Measurements from ENCODE around the gene TRIP12.
"Not testable (repeated sequence)": the region's sequence is repeated elsewhere in the genome, so short reads cannot be mapped to it uniquely, and the experiment has no call there.

TRIP12 gene

GRCh38 chr2:229921892-229922448, at the start of gene TRIP12:
TRIP12 (minus strand) TSS chr2:229922009; CDS start chr2:229880079, 41,930 bp downstream.
- in situ Hi-C loops (cut with MboI; ENCODE audit: low pct_unique_long_range_greater_than_20kb, low sequenced_read_pairs, unreplicated experiment), result no loop called here
- TF ChIP-seq CTCF (IDR thresholded peaks at IDR 0.05; ENCODE audit: extremely low read depth, insufficient read depth, missing control alignments), result no peak
- peak; percentile 91 for DNase-seq (ENCODE audit: low spot score)

GRCh38 chr2:229971298-229971790, 49.5 kb upstream of the TRIP12 start:
- DNase-seq (ENCODE audit: low spot score), result no peak
- TF ChIP-seq CTCF (IDR thresholded peaks at IDR 0.05; ENCODE audit: extremely low read depth, insufficient read depth, missing control alignments), result no peak
- in situ Hi-C loops (cut with MboI; ENCODE audit: low pct_unique_long_range_greater_than_20kb, low sequenced_read_pairs, unreplicated experiment), result no loop called here

- no peak for TF ChIP-seq CTCF (IDR thresholded peaks at IDR 0.05; ENCODE audit: extremely low read depth, insufficient read depth, missing control alignments)
- DNase-seq (ENCODE audit: low spot score), result no peak
These were observed 48.6 kb upstream of the TRIP12 start for GRCh38 chr2:229970406-229970805.

GRCh38 chr2:229969921-229970320, 48.1 kb upstream of the TRIP12 start:
- no peak for TF ChIP-seq CTCF (IDR thresholded peaks at IDR 0.05; ENCODE audit: extremely low read depth, insufficient read depth, missing control alignments)
- in situ Hi-C loops (cut with MboI; ENCODE audit: low pct_unique_long_range_greater_than_20kb, low sequenced_read_pairs, unreplicated experiment), result no loop called here
- no peak for DNase-seq (ENCODE audit: low spot score)

More at GRCh38 chr2:229970406-229970805, 48.6 kb upstream of the TRIP12 start:
- in situ Hi-C loops (cut with MboI; ENCODE audit: low pct_unique_long_range_greater_than_20kb, low sequenced_read_pairs, unreplicated experiment), result no loop called here

- DNase-seq (ENCODE audit: low spot score); in situ Hi-C loops (cut with MboI; ENCODE audit: low pct_unique_long_range_greater_than_20kb, low sequenced_read_pairs, unreplicated experiment): not testable (repeated sequence)
These were observed 41.8 kb upstream of the TRIP12 start for GRCh38 chr2:229963596-229963995.

GRCh38 chr2:229956491-229956890, 34.7 kb upstream of the TRIP12 start:
- no peak for TF ChIP-seq CTCF (IDR thresholded peaks at IDR 0.05; ENCODE audit: extremely low read depth, insufficient read depth, missing control alignments)
- in situ Hi-C loops (cut with MboI; ENCODE audit: low pct_unique_long_range_greater_than_20kb, low sequenced_read_pairs, unreplicated experiment), result no loop called here

GRCh38 chr2:229955663-229956062, 33.9 kb upstream of the TRIP12 start:
- DNase-seq (ENCODE audit: low spot score), result no peak
- in situ Hi-C loops (cut with MboI; ENCODE audit: low pct_unique_long_range_greater_than_20kb, low sequenced_read_pairs, unreplicated experiment), result no loop called here
- TF ChIP-seq CTCF (IDR thresholded peaks at IDR 0.05; ENCODE audit: extremely low read depth, insufficient read depth, missing control alignments), result no peak

More at GRCh38 chr2:229956491-229956890, 34.7 kb upstream of the TRIP12 start:
- DNase-seq (ENCODE audit: low spot score), result no peak
